NB4 (cell line): ENCODE data around the gene PKNOX2.

Source experiments
- MYC ChIP-seq: IDR thresholded peaks from 2 replicates; pipeline ENCODE4 v1.6.1; 2011; ENCODE audit warnings: low read depth, low read length
- POLR2A ChIP-seq: IDR thresholded peaks from 2 replicates; pipeline ENCODE4 v1.6.1; 2011; ENCODE audit warnings: mild to moderate bottlenecking; ENCODE audit not compliant: insufficient read length; ENCODE audit errors: extremely low read depth
- TF ChIP-seq, protein P1 (sequence below): IDR thresholded peaks from one replicate; pipeline ENCODE4 v1.5.1; 2012; ENCODE audit warnings: low read depth, low read length
- TF ChIP-seq, protein P2 (sequence below): IDR thresholded peaks from 2 replicates; pipeline ENCODE4 v1.6.1; 2011; ENCODE audit warnings: low read depth, low read length

DNA sequence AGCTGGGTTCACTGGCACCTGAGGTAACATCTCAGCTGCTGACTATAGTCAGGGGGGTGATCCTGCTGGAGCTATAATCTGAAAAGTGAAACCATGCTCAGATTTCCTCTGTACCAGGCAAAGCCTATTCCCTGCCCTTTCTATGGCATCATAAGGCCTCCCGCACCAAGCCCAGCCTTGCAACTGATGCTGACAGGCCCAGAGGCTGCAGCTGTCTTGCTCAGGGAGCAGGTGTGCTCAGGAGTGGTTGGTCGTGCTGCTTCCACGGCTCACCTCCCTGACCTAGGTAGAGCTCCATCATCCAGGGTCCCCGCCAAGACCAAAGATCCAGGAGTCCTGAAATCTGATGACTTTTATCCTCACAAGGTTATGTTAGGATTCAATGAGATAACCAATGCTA, 209.8 kb downstream of the PKNOX2 start:
- TF ChIP-seq, protein P1, sequence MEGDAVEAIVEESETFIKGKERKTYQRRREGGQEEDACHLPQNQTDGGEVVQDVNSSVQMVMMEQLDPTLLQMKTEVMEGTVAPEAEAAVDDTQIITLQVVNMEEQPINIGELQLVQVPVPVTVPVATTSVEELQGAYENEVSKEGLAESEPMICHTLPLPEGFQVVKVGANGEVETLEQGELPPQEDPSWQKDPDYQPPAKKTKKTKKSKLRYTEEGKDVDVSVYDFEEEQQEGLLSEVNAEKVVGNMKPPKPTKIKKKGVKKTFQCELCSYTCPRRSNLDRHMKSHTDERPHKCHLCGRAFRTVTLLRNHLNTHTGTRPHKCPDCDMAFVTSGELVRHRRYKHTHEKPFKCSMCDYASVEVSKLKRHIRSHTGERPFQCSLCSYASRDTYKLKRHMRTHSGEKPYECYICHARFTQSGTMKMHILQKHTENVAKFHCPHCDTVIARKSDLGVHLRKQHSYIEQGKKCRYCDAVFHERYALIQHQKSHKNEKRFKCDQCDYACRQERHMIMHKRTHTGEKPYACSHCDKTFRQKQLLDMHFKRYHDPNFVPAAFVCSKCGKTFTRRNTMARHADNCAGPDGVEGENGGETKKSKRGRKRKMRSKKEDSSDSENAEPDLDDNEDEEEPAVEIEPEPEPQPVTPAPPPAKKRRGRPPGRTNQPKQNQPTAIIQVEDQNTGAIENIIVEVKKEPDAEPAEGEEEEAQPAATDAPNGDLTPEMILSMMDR = no peak
- no peak for TF ChIP-seq MYC
- no peak for TF ChIP-seq POLR2A
- TF ChIP-seq, protein P2, sequence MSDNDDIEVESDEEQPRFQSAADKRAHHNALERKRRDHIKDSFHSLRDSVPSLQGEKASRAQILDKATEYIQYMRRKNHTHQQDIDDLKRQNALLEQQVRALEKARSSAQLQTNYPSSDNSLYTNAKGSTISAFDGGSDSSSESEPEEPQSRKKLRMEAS = no peak
